Mucosa of descending colon (tissue), 3 donors: Measurements from ENCODE around the gene CUTC. TPM values are rescaled to one million over a fixed set of nuclear protein-coding genes. Genes with fewer than 3 reads are reported as not detected.
A peak's percentile ranks its signal among the peaks of the same experiment; 100 is the strongest.
"Not testable (repeated sequence)": the region's sequence is repeated elsewhere in the genome, so short reads cannot be mapped to it uniquely, and the experiment has no call there.

ENCODE experiments used
- ATAC-seq: fragments of 200-7000 bp; cut with Tn5 transposase; one replicate; pipeline ENCODE4 v1.9.1; 2020; ENCODE audit warnings: mild to moderate bottlenecking, moderate library complexity
- DNase-seq, 3 donors: peaks; one replicate each; pipeline ENCODE4 v3.0.0-alpha.2; 2020
- H3K36me3 ChIP-seq: fragments of 200-600 bp; one replicate; pipeline ENCODE4 v1.8.0; 2021; ENCODE audit warnings: low read depth, mild to moderate bottlenecking
- H3K4me1 ChIP-seq: fragments of 200-600 bp; one replicate; pipeline ENCODE4 v1.8.0; 2021; ENCODE audit warnings: low read depth, mild to moderate bottlenecking
- H3K4me3 ChIP-seq: fragments of 200-600 bp; one replicate; pipeline ENCODE4 v1.8.0; 2021; ENCODE audit warnings: mild to moderate bottlenecking
- H3K9me3 ChIP-seq: fragments of 200-600 bp; one replicate; pipeline ENCODE4 v1.8.0; 2021; ENCODE audit warnings: mild to moderate bottlenecking
- CTCF ChIP-seq: fragments of 200-600 bp; IDR thresholded peaks from one replicate; pipeline ENCODE4 v1.8.0; 2022; ENCODE audit warnings: antibody characterized with exemption, mild to moderate bottlenecking
- intact Hi-C, 2 donors: fragments of 100-400 bp; cut with DNase I in 1 of 2; cut with micrococcal nuclease in 1 of 2; formaldehyde crosslinking; loops; one replicate each; pipeline versions ENCODE4 v1.11.0 to v1.11.1; 2022; cut with DNase I, micrococcal nuclease
- total RNA-seq, 3 donors: library from RNA; stranded (reverse); fragmentation: NEBNext Ultra II Directional in 2 of 3; extraction: Animal tissue kit (Norgen Biotek cat#: 25700) in 2 of 3; gene quantifications; one replicate each; pipeline versions ENCODE4 v1.2.1 to v1.2.4, GENCODE V29; 2021 to 2023
- donor health status: DM: no; HTN: no; CAD: no; lungs with moderate emphysema.
- donor health status: DM: no; HTN: no; CAD: no.
- donor health status: DM: no; HTN: yes; CAD: no.

CUTC gene
- total RNA-seq, 3 donors from 2014 or later, result 10.7 to 22.1 (median 11.4) TPM

GRCh38 chr10:99733366-99733765 is 1.3 kb downstream of the CUTC start:
- TF ChIP-seq CTCF, result no peak
- ATAC-seq (no peak), DNase-seq (peak in 1 of 3 donors; percentile 9)
- intact Hi-C loops, result no loop called here
- H3K9me3 ChIP-seq, result no peaks in the 10 kb centered on the region
- H3K4me1 ChIP-seq, result peaks cover 18% of the 10 kb centered on the region
- peaks cover 3% of the 10 kb centered on the region for H3K36me3 ChIP-seq
- no peak overlapping the region for H3K4me3 ChIP-seq

- H3K9me3 ChIP-seq, intact Hi-C loops, H3K4me3 ChIP-seq, H3K36me3 ChIP-seq, ATAC-seq: not testable (repeated sequence)
- peaks cover 18% of the 10 kb centered on the region for H3K4me1 ChIP-seq
- peak in 1 of 3 donors; percentile 14 for DNase-seq
Observed at GRCh38 chr10:99734111-99734510, 2.1 kb downstream of the CUTC start.

DNA sequence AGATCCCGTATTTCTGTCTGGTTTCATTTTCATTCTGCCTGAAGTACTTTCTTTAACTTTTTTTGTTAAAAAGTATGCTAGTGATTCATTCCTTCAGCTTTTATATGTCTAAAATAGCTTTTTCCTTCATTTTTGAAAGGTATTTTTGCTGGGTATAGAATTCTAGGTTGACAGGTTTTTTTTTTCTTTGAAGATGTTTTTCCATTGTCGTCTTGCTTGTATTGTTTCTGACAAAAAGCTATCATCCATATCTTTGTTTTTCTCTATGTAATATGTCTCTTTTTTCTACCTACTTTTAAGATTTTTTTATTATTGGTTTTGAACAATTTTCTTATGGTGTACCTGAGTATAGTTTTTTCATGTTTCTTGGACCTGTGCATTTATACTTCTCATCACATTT is 8.2 kb downstream of the CUTC start:
- H3K36me3 ChIP-seq, result peaks cover 22% of the 10 kb centered on the region
- peaks cover 13% of the 10 kb centered on the region for H3K9me3 ChIP-seq
- no peak overlapping the region for H3K4me3 ChIP-seq
- ATAC-seq (no peak), DNase-seq (no peak)
- TF ChIP-seq CTCF, result no peak
- intact Hi-C loops, result no loop called here
- no peaks in the 10 kb centered on the region for H3K4me1 ChIP-seq

GRCh38 chr10:99740933-99741559 is 9.0 kb downstream of the CUTC start:
- no peak for DNase-seq
- Histone ChIP-seq H3K36me3 (peaks cover 28% of the 10 kb centered on the region), H3K4me3 (no peak overlapping the region), H3K9me3 (peaks cover 13% of the 10 kb centered on the region), H3K4me1 (no peaks in the 10 kb centered on the region)
- intact Hi-C loops, result no loop called here
- no peak for ATAC-seq
- no peak for TF ChIP-seq CTCF

DNA sequence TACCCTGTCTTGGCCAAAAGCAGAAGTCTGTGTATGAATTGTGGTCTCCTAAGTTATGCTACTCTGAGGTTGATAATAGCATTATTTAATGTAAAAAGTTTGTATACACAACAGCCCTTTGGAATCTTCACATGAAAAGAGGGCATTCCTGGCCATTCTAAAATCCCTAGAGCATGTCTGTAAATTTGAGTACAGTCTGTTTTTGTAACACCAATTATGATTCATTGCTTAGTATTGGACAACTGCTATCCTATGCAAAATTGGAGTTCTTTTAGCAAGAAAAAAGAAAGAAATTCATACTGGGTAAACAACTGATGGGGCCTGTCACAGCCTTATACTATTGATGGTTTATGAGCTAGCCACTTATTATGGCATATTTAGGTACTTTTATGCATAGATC is 10.2 kb downstream of the CUTC start:
- ATAC-seq, result no peak
- intact Hi-C loops, result no loop called here
- peaks cover 28% of the 10 kb centered on the region for H3K36me3 ChIP-seq
- H3K4me1 ChIP-seq, result no peaks in the 10 kb centered on the region
- no peak for TF ChIP-seq CTCF
- H3K4me3 ChIP-seq, result no peak overlapping the region
- DNase-seq, result no peak
- H3K9me3 ChIP-seq, result peaks cover 13% of the 10 kb centered on the region

DNA sequence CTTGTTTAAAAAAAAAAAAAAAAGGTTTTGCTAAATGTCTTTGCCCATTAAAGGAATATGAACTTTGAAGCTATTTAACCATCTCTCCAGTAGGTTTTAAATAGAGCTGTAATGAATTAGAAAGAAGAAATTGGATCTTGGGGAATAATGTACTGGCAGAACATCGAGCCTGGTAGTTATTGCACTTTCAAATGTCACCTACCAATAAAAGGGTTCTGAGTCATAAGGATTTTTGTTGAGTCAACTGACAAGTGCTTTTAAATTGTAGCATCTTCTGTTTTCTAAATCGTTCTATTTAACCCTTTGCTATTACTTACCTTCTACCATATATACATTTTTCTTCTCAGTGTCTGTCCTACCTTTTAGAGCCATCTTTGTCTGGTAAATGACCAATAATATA is 10.7 kb downstream of the CUTC start:
- no peaks in the 10 kb centered on the region for H3K4me1 ChIP-seq
- H3K9me3 ChIP-seq, result peaks cover 13% of the 10 kb centered on the region
- no peak for TF ChIP-seq CTCF
- no peak overlapping the region for H3K4me3 ChIP-seq
- DNase-seq (no peak), ATAC-seq (no peak)
- peaks cover 28% of the 10 kb centered on the region for H3K36me3 ChIP-seq
- intact Hi-C loops, result no loop called here
